Neuron (in vitro differentiated cells): ENCODE data around the gene AOPEP.
"Not testable (repeated sequence)": the region's sequence is repeated elsewhere in the genome, so short reads cannot be mapped to it uniquely, and the experiment has no call there.

Experiments used
- H2AFZ ChIP-seq: one replicate; pipeline ENCODE4 v1.6.1; 2013; ENCODE audit warnings: low read depth, mild to moderate bottlenecking, inconsistent platforms, low read length, moderate library complexity
- H3K27me3 ChIP-seq: one replicate; pipeline ENCODE4 v1.6.1; 2013; ENCODE audit warnings: low read length; ENCODE audit not compliant: insufficient read depth
- H3K36me3 ChIP-seq: one replicate; pipeline ENCODE4 v1.6.1; 2013; ENCODE audit warnings: low read length; ENCODE audit not compliant: insufficient read depth
- H3K4me1 ChIP-seq: one replicate; pipeline ENCODE4 v1.6.1; 2013; ENCODE audit warnings: low read length; ENCODE audit not compliant: insufficient read depth
- H3K4me3 ChIP-seq: 2 replicates; pipeline ENCODE4 v1.5.1; 2013; ENCODE audit warnings: mild to moderate bottlenecking, low read length, moderate library complexity
- H3K9me3 ChIP-seq: one replicate; pipeline ENCODE4 v1.6.1; 2013; ENCODE audit warnings: low read length

Gene AOPEP

GRCh38 chr9:94847486-94847885 lies 121.0 kb downstream of the AOPEP start:
- H3K9me3 ChIP-seq, result no peaks in the 10 kb centered on the region

GRCh38 chr9:94848791-94849190 lies 122.3 kb downstream of the AOPEP start:
- H3K36me3 ChIP-seq, H3K9me3 ChIP-seq, H3K4me1 ChIP-seq, H3K27me3 ChIP-seq, H3K4me3 ChIP-seq, H2AFZ ChIP-seq: not testable (repeated sequence)

More at GRCh38 chr9:94847486-94847885, 121.0 kb downstream of the AOPEP start:
- Histone ChIP-seq H2AFZ (no peak overlapping the region), H3K4me1 (no peaks in the 10 kb centered on the region), H3K27me3 (no peaks in the 10 kb centered on the region), H3K36me3 (no peaks in the 10 kb centered on the region), H3K4me3 (no peak overlapping the region)

- Histone ChIP-seq H3K4me1 (no peaks in the 10 kb centered on the region), H3K4me3 (no peak overlapping the region), H3K36me3 (no peaks in the 10 kb centered on the region), H2AFZ (no peak overlapping the region), H3K9me3 (no peaks in the 10 kb centered on the region), H3K27me3 (no peaks in the 10 kb centered on the region)
These were observed 124.3 kb downstream of the AOPEP start for GRCh38 chr9:94850540-94851434.

GRCh38 chr9:94851467-94851866 lies 125.0 kb downstream of the AOPEP start:
- Histone ChIP-seq H3K4me1 (no peaks in the 10 kb centered on the region), H2AFZ (no peak overlapping the region), H3K9me3 (no peaks in the 10 kb centered on the region), H3K36me3 (no peaks in the 10 kb centered on the region), H3K27me3 (no peaks in the 10 kb centered on the region), H3K4me3 (no peak overlapping the region)

- Histone ChIP-seq H3K4me3 (no peak overlapping the region), H2AFZ (no peak overlapping the region)
These were observed 125.4 kb downstream of the AOPEP start for GRCh38 chr9:94851892-94852291.

GRCh38 chr9:94852373-94852772 lies 125.9 kb downstream of the AOPEP start:
- H3K9me3 ChIP-seq, result no peaks in the 10 kb centered on the region
- H3K36me3 ChIP-seq, result no peaks in the 10 kb centered on the region
- H3K4me1 ChIP-seq, result no peaks in the 10 kb centered on the region
- H3K4me3 ChIP-seq, result no peak overlapping the region
- H2AFZ ChIP-seq, result no peak overlapping the region
- H3K27me3 ChIP-seq, result no peaks in the 10 kb centered on the region

More at GRCh38 chr9:94851892-94852291, 125.4 kb downstream of the AOPEP start:
- no peaks in the 10 kb centered on the region for H3K27me3 ChIP-seq
- no peaks in the 10 kb centered on the region for H3K9me3 ChIP-seq
- no peaks in the 10 kb centered on the region for H3K4me1 ChIP-seq
- no peaks in the 10 kb centered on the region for H3K36me3 ChIP-seq

- Histone ChIP-seq H3K4me3 (no peak overlapping the region), H2AFZ (no peak overlapping the region), H3K4me1 (no peaks in the 10 kb centered on the region), H3K36me3 (no peaks in the 10 kb centered on the region), H3K27me3 (no peaks in the 10 kb centered on the region), H3K9me3 (no peaks in the 10 kb centered on the region)
These were observed 127.4 kb downstream of the AOPEP start for GRCh38 chr9:94853887-94854286.

GRCh38 chr9:94855903-94856302 lies 129.4 kb downstream of the AOPEP start:
- Histone ChIP-seq H3K9me3 (no peaks in the 10 kb centered on the region), H2AFZ (no peak overlapping the region), H3K27me3 (no peaks in the 10 kb centered on the region), H3K36me3 (no peaks in the 10 kb centered on the region), H3K4me1 (no peaks in the 10 kb centered on the region), H3K4me3 (no peak overlapping the region)

- Histone ChIP-seq H3K9me3 (no peaks in the 10 kb centered on the region), H3K4me3 (no peak overlapping the region), H3K27me3 (no peaks in the 10 kb centered on the region), H2AFZ (no peak overlapping the region), H3K4me1 (no peaks in the 10 kb centered on the region), H3K36me3 (no peaks in the 10 kb centered on the region)
These were observed 131.3 kb downstream of the AOPEP start for GRCh38 chr9:94857791-94858190.

- Histone ChIP-seq H3K9me3 (no peaks in the 10 kb centered on the region), H2AFZ (no peak overlapping the region), H3K36me3 (no peaks in the 10 kb centered on the region), H3K4me1 (no peaks in the 10 kb centered on the region), H3K27me3 (no peaks in the 10 kb centered on the region), H3K4me3 (no peak overlapping the region)
These were observed 132.7 kb downstream of the AOPEP start for GRCh38 chr9:94859226-94859625.

- Histone ChIP-seq H3K4me3 (no peak overlapping the region), H3K36me3 (no peaks in the 10 kb centered on the region), H3K9me3 (no peaks in the 10 kb centered on the region), H2AFZ (no peak overlapping the region), H3K4me1 (no peaks in the 10 kb centered on the region), H3K27me3 (no peaks in the 10 kb centered on the region)
These were observed 133.4 kb downstream of the AOPEP start for GRCh38 chr9:94859891-94860290.

GRCh38 chr9:94860678-94861588 lies 134.4 kb downstream of the AOPEP start:
- no peak overlapping the region for H2AFZ ChIP-seq
- H3K27me3 ChIP-seq, result no peaks in the 10 kb centered on the region
- no peak overlapping the region for H3K4me3 ChIP-seq
- H3K4me1 ChIP-seq, result peaks cover 8% of the 10 kb centered on the region
- no peaks in the 10 kb centered on the region for H3K36me3 ChIP-seq
- H3K9me3 ChIP-seq, result no peaks in the 10 kb centered on the region

GRCh38 chr9:94861589-94862272 lies 135.2 kb downstream of the AOPEP start:
- no peaks in the 10 kb centered on the region for H3K27me3 ChIP-seq
- no peak overlapping the region for H2AFZ ChIP-seq
- H3K9me3 ChIP-seq, result no peaks in the 10 kb centered on the region
- peaks cover 11% of the 10 kb centered on the region for H3K4me1 ChIP-seq
- no peaks in the 10 kb centered on the region for H3K36me3 ChIP-seq
- H3K4me3 ChIP-seq, result no peak overlapping the region
